ENCODE measurements around the gene PRR23C.

DNA sequence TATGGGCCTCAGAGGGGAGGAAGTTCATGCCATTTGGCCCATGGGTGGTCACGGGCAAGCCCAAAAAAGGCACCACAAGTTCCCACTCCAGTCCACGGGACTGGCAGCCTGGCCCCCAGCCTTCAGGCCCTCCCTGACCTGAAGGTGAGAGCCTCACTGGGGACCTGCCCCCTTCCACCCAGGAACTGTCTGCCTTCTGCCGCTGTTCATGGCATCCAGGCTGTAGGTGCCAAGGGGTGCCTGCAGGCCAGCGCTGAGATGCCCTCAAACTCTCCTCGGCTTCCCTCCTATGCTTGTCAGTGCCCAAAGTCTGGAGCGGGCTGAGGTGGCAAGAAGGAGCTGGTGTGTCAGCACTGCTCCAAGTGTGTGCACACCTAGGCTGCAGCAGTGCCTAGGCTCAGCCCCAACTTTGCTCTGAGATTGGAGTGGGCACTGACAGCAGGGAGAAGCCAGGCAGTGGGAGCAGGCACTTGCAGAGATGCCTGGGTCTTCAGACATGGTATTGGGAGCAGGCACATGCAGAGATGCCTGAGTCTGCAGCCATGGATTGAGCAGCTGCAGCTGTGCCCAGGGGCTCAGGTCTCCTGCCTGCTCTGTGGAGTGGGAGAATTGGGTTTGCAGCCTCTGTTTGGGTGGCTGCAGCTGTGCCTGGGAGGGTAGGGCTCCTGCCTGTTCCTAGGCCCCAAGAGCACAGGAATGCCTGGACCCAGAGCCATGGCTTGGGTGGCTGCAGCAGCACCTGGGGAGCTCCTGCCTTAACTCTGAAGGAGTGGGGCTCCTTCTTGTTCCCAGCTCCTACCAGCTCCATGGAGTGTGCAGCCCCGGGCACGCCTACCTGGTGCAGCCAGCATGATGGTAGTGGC lies 44.0 kb upstream of the PRR23C start:
- no peak for TF ChIP-seq POLR2AphosphoS5 (IDR thresholded peaks at IDR 0.05; ENCODE audit: borderline replicate concordance, low read depth, low read length)
- TF ChIP-seq EZH2 (IDR thresholded peaks at IDR 0.05): no peak
